ENCODE measurements around the gene SELENOV. TPM values are rescaled to one million over a fixed set of nuclear protein-coding genes. Genes with fewer than 3 reads are reported as not detected.

The SELENOV gene
- total RNA-seq, 1 donor from 2014 or later = 0.41 TPM

DNA sequence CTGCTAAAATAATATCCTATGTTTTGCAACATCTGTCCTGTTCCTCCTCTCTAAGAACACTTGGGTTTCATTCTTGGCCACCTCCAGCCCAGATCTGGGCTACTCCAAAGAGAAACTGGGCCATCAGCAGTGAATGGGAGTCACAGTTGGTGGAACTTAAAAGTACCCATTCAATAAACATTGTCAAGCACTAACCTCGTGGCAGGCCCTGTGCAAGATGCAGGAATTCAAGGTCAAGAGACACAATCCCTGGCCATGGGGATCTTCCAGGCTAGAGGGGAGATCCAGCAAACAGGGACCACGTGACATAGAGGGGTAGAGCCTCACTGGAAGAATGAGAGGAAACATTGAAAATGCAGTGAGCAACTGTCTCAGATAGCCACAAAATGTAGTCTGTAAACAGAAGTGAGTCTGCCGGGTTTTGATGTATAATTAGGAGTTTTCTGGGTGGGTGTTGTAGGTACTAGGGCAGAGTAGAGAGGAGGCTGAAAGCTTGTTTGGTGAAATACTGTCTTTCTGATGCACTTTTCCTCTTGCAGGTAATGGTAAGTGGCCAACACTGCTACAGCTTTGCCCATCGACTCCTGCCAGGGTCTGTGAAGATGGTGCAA lies 39.9 kb downstream of the SELENOV start:
- no peak for FAIRE-seq
- DNase-seq (ENCODE audit: low spot score in 2 of 2) = no peak

DNA sequence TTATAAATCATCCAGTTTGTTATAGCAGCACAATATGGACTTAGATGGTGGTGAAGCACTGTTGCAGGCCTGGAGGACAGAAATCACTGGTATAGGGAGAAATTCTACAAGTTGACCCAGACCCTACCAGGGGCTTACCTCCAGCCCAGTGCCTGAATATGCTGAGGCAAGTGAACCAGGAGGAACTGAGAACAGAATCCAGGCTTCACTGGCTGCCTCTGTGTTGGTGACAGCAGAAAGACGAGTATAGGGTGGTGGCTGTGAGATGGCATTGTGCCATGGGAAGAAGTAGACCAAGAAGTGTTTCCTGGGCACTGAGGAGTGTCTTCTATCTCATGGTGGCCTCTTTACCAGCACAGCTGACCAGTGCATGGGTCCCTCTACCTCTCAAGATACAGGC lies 40.9 kb downstream of the SELENOV start:
- FAIRE-seq = no peak
- DNase-seq (ENCODE audit: low spot score in 2 of 2) = no peak

GRCh38 chr19:39557811-39558623 lies 43.1 kb downstream of the SELENOV start:
- FAIRE-seq (no peak), DNase-seq (ENCODE audit: low spot score in 2 of 2) (no peak)

GRCh38 chr19:39558624-39559117 lies 43.7 kb downstream of the SELENOV start:
- DNase-seq (ENCODE audit: low spot score in 2 of 2) (no peak), FAIRE-seq (no peak)

GRCh38 chr19:39563408-39563807 lies 48.5 kb downstream of the SELENOV start:
- no peak for FAIRE-seq
- no peak for DNase-seq (ENCODE audit: low spot score in 2 of 2)

GRCh38 chr19:39566064-39566463 lies 51.1 kb downstream of the SELENOV start:
- DNase-seq (ENCODE audit: low spot score in 2 of 2) = no peak
- FAIRE-seq = no peak

DNA sequence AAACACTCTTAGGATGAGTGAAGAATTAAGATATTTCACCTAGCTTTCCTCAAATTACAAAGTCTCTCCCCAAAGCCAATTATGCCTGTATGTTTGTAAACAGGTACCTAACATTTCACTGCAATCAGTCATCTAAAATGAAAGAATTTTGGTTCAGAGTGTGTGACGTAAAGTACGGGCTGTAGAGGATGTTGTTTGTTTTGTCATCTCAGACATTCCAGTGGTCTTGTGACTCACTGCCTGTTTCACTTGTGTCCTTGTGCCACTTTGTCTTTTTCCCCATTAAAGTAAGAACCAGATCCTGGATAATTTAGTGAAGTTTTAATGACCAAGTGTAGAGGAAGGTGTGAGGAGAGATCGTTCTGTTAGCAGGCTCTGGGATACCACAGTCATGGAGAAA lies 53.7 kb downstream of the SELENOV start:
- FAIRE-seq (no peak), DNase-seq (ENCODE audit: low spot score in 2 of 2) (no peak)

Other genes with a start within 250 kb of the SELENOV start
- not detected for gene IFNL2, start 246.7 kb upstream of the SELENOV start, total RNA-seq
- gene IFNL1, start 218.7 kb upstream of the SELENOV start, total RNA-seq = not detected
- gene LRFN1, start 194.3 kb upstream of the SELENOV start, total RNA-seq = 5.3 TPM
- gene GMFG, start 179.1 kb upstream of the SELENOV start, total RNA-seq = 2.9 TPM
- 13.0 TPM for gene SAMD4B, start 172.7 kb upstream of the SELENOV start, total RNA-seq
- gene PAF1, start 124.0 kb upstream of the SELENOV start, total RNA-seq = 36.7 TPM
- 9.8 TPM for gene MED29, start 123.8 kb upstream of the SELENOV start, total RNA-seq
- gene ZFP36, start 108.3 kb upstream of the SELENOV start, total RNA-seq = 0.41 TPM
- gene PLEKHG2, start 102.5 kb upstream of the SELENOV start, total RNA-seq = 17.5 TPM
- gene RPS16, start 79.2 kb upstream of the SELENOV start, total RNA-seq = 59.1 TPM
- 59.5 TPM for gene SUPT5H, start 69.6 kb upstream of the SELENOV start, total RNA-seq
- 43.2 TPM for gene TIMM50, start 34.3 kb upstream of the SELENOV start, total RNA-seq
- 13.9 TPM for gene DLL3, start 16.2 kb upstream of the SELENOV start, total RNA-seq
- 24.1 TPM for gene EID2B, start 17.7 kb downstream of the SELENOV start, total RNA-seq
- gene EID2, start 25.0 kb downstream of the SELENOV start, total RNA-seq = 22.4 TPM
- 0.82 TPM for gene LGALS13, start 87.4 kb downstream of the SELENOV start, total RNA-seq
- not detected for gene LGALS16, start 140.8 kb downstream of the SELENOV start, total RNA-seq
- not detected for gene LGALS14, start 189.3 kb downstream of the SELENOV start, total RNA-seq
- gene CLC, start 222.9 kb downstream of the SELENOV start, total RNA-seq = not detected